HG02798 (cell line): ENCODE data around the gene LRFN3.
"Not testable (repeated sequence)": the region's sequence is repeated elsewhere in the genome, so short reads cannot be mapped to it uniquely, and the experiment has no call there.

ENCODE experiments used
- ATAC-seq: cut with Tn5 transposase; IDR thresholded peaks from one replicate; pipeline ENCODE4 v1.9.1; 2021; ENCODE audit warnings: mild to moderate bottlenecking; ENCODE audit not compliant: unreplicated experiment, poor library complexity

LRFN3 gene

GRCh38 chr19:35904311-35905068, 31.7 kb upstream of the LRFN3 start:
- no peak for ATAC-seq

GRCh38 chr19:35905178-35905727, 30.9 kb upstream of the LRFN3 start:
- no peak for ATAC-seq

GRCh38 chr19:35907377-35907745, 28.8 kb upstream of the LRFN3 start:
- no peak for ATAC-seq

- ATAC-seq, result no peak
Observed at GRCh38 chr19:35908010-35908441, 28.1 kb upstream of the LRFN3 start, which contains the start of gene TYROBP. Gene TYROBP (minus strand): TSS chr19:35908295. CDS start chr19:35908228, 67 bp downstream.

- peak; percentile 45 for ATAC-seq
Observed at GRCh38 chr19:35908973-35909683, 27.0 kb upstream of the LRFN3 start.

- peak; percentile 7 for ATAC-seq
Observed at GRCh38 chr19:35909684-35910035, 26.5 kb upstream of the LRFN3 start.

- not testable (repeated sequence) for ATAC-seq
Observed at GRCh38 chr19:35910355-35910754, 25.8 kb upstream of the LRFN3 start.

- ATAC-seq, result no peak
Observed at GRCh38 chr19:35911173-35911572, 25.0 kb upstream of the LRFN3 start.

GRCh38 chr19:35911790-35912189, 24.4 kb upstream of the LRFN3 start:
- ATAC-seq, result no peak

GRCh38 chr19:35913589-35913988, 22.6 kb upstream of the LRFN3 start:
- ATAC-seq, result no peak

GRCh38 chr19:35915443-35915842, 20.7 kb upstream of the LRFN3 start:
- no peak for ATAC-seq

- no peak for ATAC-seq
Observed at GRCh38 chr19:35919306-35919705, 16.9 kb upstream of the LRFN3 start.

- no peak for ATAC-seq
Observed at GRCh38 chr19:35921012-35921411, 15.2 kb upstream of the LRFN3 start.

- no peak for ATAC-seq
Observed at GRCh38 chr19:35925501-35925900, 10.7 kb upstream of the LRFN3 start.

GRCh38 chr19:35928507-35928906, 7.7 kb upstream of the LRFN3 start:
- no peak for ATAC-seq

- ATAC-seq, result no peak
Observed at GRCh38 chr19:35929876-35930275, 6.3 kb upstream of the LRFN3 start.

GRCh38 chr19:35931161-35931873, 4.9 kb upstream of the LRFN3 start:
- peak; percentile 97 for ATAC-seq

- ATAC-seq, result no peak
Observed at GRCh38 chr19:35931874-35932202, 4.3 kb upstream of the LRFN3 start.

GRCh38 chr19:35932291-35932936, 3.8 kb upstream of the LRFN3 start:
- no peak for ATAC-seq

GRCh38 chr19:35936738-35937268, 629 bp downstream of the LRFN3 start:
- no peak for ATAC-seq
